Activated CD4-positive, CD25-positive, alpha-beta regulatory T cell treated with anti-CD3 and anti-CD28 coated beads, Interleukin-2, amount 50 U/mL, for 72 hours (primary cell): ENCODE data around the gene JADE2.
"Not testable (repeated sequence)": the region's sequence is repeated elsewhere in the genome, so short reads cannot be mapped to it uniquely, and the experiment has no call there.

ENCODE experiments used
- DNase-seq: peaks from one replicate; pipeline ENCODE4 v3.0.0; 2021

JADE2 gene

GRCh38 chr5:134524826-134525682 lies at the start of gene JADE2:
Gene JADE2, plus strand, starts transcription at chr5:134525670. Its CDS starts 10,188 bp downstream, at chr5:134535858.
- peak; percentile 74 for DNase-seq

DNA sequence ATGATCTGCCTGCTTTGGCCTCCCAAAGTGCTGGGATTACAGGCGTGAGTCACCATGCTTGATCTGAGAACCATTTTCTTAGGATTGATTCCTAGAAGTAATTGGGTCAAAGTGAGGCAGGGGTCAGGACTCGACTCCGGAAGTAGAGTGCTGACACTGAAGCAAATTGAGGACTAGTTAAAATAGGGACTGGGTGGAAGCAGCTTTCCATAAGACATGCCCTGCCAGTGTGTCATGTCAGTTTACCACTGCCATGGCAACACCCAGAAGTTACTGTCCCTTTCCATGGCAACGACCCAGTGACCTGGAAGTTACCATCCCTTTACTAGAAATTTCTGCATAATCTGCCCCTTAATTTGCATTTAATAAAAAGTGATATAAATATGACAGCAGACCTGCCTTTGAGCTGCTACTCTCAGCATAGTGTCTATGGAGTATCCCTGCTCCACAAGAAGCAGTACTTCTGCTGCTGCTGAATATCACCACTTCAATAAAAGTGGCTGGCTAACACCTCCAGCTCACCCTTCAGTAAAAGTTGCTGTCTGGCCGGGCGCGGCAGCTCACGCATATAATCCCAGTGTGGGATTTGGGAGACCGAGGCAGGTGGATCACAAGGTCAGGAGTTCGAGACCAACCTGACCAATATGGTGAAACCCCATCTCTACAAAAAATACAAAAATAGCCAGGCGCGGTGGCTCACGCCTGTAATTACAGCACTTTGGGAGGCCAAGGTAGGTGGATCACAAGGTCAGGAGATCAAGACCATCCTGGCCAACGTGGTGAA lies 47.8 kb upstream of the JADE2 start:
- peak; percentile 21 for DNase-seq

- no peak for DNase-seq
Observed at GRCh38 chr5:134479839-134480238, 45.6 kb upstream of the JADE2 start.

DNA sequence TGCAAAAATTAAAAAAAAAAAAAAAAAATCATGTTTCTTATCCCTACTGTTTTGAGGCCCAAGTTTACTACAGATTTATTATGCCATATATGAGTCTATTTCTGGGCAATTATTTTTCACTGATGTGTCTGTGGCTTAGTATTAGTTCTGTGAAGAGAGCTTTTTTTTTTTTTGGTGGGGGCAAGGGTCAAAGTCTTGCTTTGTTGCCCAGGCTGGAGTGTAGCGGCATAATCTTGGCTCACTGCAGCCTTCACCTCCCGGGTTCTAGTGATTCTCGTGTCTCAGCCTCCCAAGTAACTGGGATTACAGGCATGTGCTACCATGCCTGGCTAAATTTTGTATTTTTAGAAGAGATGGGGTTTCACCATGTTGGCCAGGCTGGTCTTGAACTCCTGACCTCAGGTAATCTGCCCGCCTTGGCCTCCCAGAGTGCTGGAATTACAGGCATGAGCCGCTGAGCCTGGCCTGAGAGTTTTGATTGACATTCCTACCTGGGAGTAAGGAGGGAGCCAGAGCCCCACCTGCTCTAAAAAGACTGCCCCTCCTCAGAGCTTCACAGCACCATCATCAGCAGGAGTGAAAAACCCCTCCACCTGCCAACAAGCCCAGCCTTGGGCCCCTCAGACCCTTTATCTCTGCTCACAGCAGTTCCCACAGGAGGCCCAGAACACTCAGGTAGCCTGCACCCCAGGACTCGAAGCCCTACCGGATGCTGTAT lies 36.1 kb upstream of the JADE2 start:
- peak; percentile 18 for DNase-seq

- peak; percentile 17 for DNase-seq
Observed at GRCh38 chr5:134490255-134490924, 35.1 kb upstream of the JADE2 start.

DNA sequence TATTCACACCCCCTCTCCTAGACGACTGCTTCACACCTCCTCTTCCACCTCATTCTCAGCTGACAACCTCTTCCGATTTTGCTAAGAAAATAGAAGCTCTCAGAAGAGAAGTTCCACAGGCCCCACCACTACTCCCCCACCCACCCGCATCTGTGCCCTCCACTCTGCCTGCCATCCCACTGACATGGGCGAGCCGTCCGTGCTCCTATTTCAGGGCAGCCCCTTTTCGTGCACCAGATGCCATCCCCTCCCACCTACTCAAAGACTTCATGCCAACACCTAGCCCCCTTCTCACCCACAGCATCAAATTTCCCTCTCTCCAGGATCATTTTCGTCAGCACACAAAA lies 34.6 kb upstream of the JADE2 start:
- no peak for DNase-seq

DNA sequence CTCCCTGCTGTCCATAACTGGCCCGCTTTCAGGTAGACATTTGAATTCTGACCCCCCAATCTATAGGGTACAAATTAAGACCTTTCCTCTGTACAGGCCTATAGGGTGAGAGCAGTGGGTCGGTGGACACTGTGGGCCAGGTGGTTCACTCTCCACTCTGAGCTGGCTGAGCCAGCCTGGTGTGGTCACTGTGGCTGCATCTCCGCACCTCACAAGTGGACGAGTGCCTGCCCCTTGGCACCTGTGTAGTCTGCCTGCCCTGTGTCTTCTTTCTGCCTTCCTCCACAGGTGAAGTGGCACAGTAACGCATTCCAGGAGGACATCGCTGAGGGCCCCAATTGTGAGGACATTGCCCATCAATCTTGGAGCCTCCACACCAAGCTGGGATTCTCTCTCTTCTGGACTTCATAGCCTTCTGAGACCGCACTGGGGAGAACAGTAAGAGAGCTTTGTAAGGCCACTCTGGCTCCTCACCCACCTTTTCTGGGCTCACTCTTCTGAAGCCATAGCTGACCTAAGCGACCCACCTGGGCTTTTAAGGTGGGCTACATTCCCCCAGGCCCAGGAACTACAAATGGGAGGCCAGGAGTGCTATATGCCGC lies 33.5 kb upstream of the JADE2 start:
- peak; percentile 20 for DNase-seq

GRCh38 chr5:134492568-134492967 lies 32.9 kb upstream of the JADE2 start:
- DNase-seq = no peak

DNA sequence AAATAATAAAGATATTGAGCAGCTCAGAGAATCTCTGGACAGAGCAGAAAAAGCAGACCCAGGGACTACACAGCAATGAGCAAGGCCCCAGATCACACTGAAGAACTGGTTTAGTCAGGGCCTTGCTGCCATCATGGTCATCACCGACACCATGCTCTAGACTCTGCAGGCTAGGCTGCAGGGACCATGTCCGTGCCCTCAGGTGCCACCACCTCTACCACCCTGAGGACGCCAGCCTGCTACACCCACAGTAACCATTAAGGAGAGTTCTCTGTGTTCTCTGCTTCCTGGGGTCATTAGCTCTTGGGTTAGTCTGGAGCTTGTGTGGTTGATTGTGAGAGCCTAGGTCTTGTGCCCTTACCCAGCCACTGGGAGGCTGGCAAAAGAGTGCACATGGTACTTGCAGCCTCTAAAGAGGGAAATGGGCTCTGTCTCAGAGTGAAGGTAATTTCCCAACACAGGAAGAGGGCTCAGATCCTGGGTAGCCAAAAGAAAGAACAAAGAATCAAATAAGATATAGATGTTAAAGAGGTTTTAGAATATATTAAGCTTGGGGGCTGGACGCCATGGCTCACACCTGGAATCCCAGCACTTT lies 31.9 kb upstream of the JADE2 start:
- DNase-seq = peak; percentile 8

DNA sequence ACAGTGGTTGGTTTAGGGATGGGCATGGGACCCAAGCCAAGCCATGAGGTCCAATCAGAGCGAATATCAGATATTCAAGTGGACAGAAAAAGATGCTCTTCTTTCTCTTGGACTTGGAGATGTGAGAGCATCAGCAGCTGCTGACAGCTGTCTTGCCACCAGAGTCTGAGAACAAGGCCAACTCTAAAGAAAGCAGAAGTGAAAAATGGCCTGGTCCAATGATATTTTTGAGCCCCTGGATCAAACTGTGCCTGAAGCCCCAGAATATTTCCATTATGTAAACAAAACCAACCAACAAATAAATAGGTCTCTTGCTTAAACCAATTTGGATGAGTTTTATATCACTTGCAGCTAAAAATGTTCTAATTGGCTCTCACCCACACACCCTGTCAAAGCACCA lies 30.7 kb upstream of the JADE2 start:
- no peak for DNase-seq

DNA sequence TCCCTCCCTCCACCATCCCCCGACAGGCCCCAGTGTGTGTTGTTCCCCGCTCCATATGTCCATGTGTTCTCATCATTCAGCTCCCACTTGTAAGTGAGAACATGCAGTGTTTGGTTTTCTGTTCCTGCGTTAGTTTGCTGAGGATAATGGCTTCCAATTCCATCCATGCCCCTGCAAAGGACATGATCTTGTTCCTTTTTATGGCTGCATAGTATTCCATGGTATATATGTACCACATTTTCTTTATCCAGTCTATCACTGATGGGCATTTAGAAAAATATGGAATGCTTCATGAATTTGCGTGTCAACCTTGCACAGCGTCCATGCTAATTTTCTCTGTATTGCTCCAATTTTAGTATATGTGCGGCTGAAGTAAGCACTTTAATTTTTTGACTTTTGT lies 25.6 kb upstream of the JADE2 start:
- DNase-seq = not testable (repeated sequence)

DNA sequence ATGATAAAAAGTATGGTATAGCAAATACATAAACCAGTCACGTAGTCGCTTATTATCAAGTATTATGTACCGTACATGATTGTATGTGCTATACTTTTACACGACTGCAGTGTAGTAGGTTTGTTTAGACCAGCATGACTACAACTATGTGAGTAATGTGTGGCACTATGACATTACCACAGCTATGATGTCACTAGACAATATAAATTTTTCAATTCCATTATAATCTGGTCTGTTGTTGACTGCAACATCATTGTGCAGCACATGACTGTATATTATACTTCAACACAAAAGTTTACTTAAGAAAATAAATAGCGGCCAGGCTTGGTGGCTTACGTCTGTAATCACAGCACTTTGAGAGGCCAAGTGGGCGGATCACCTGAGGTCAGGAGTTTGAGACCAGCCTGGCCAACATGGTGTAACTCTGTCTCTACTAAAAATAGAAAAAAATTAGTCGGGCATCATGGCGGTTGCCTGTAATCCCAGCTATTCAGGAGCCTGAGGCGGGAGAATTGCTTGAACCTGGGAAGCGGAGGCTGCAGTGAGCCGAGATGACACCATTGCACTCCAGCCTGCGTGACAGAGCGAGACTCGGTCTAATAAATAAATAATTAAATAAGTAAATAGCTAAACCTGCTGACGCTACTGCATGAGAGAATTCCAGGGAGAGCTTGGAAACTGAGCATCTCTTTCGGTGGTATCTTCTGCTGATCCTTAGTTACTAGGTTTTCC lies 24.6 kb upstream of the JADE2 start:
- no peak for DNase-seq

DNA sequence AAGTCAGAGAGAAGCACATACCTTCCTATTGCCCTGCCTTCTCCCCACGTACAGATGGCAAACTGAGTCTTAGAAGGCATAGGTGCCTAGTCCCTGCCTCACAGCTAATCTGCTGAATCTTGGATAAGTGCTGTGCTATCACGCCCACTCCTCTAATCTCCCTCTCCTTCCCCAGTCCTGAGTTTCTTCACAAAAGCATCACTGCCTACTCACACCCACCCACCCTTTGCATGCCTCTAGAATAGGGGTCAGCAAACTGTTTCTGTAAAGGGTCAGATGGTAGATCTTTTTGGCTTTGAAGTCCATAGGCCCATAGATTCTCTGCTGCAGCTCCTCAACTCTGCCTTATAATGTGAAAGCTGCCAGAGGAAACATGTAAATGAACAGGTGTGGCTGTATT lies 23.2 kb upstream of the JADE2 start:
- DNase-seq = no peak

- DNase-seq = peak; percentile 61
Observed at GRCh38 chr5:134503088-134503936, 22.2 kb upstream of the JADE2 start.

GRCh38 chr5:134503937-134504437 lies 21.5 kb upstream of the JADE2 start:
- no peak for DNase-seq

- no peak for DNase-seq
Observed at GRCh38 chr5:134504629-134505300, 20.7 kb upstream of the JADE2 start.

DNA sequence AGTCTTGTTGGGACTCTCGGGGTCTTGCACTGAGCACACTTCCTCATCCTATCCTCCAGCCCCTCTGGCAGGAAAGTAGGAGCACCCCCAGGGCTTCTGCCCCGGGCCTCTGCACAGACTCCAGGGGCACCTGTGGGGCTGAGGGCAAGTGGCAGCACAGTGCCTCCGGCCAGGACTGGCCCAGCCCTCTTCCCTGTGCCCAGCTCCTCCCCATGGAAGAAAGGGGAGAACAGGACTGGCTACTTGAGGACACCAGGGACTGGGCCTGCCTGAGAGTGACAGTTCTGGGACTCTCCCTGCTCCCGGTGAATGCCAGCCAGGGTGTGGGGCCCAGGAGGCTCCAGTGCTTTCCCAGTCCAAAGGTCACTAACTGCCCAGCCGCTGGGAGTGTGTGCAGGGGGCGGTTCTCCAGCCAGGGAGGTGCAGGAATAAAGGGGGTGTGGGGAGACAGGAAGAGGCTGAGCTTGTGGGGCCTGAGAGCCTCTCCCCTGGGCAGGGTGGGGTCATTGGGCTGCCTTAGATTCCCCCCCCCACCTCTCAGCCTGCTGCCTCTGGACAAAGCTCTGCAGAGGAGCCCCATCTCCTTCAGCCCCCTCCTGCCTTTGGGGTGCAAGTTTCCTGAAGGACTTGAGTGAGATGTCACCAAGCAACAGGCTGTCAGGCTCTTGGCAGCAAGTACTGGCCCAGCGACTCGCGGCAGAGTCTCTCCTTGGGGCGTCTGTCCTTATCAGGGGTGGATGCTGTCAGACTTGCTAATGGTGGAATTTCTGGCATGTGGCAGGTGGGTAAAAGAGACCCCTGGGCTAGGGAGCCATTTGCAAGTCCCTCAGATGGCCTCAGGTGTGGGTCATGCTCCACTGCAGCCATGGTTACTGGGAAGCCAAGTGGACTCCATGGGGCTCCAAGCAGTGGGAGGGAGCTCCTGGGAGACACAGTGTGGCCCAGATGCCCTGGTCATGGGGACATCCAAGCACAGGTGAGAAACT lies 19.1 kb upstream of the JADE2 start:
- no peak for DNase-seq

DNA sequence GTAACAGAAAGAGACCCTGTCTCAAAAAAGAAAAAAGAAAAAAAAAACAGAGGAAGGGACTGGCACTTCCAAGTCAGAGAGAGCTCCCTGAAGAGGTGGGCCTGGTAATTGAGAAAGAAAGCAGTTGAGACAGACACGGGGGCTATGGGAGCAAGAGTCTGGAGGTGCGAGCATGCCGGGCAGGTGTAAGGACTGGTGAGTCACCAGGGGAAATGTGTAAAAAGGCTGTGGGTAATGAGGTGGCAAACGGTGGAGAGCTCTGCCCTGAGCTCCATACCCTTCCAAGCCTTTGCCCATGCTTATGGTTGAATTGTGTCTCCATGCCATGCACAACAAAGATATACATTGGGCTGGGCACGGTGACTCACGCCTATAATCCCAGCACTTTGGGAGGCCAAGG lies 18.0 kb upstream of the JADE2 start:
- DNase-seq = no peak
